GM19467 (cell line): ENCODE results near the gene BMP6.
A peak's percentile ranks its signal among the peaks of the same experiment; 100 is the strongest.

Experiments
- ATAC-seq: cut with Tn5 transposase; IDR thresholded peaks from one replicate; pipeline ENCODE4 v1.9.1; 2021; ENCODE audit warnings: mild to moderate bottlenecking, moderate library complexity; ENCODE audit not compliant: unreplicated experiment

Gene BMP6

DNA sequence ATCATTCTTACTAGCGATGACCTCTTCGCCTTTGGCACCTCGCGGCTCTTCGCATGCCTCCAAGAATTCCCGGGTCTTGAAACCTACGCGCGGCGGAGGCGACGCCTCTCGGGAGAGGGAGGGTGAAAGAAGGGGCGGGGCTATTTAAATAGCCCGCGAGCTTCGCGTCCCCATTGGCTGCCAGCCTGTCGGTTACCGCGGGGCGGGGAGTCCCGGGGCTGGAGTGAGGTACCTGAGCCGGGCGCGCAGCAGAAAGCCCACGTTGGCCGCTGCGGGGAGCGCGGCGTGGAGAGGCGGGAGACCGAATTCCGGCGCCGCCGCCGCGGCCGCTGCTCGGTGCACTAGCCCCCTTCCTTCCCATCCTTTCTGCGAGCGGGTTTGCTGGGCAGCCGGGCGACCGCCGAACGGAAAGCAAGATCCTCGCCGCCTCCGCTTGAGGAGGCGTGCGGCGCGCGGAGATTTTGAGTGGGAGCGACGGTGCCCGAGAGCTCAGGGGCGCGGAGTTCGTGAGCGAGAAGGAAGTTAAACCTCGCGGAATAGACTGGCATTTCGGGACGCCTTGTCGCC is at the start of gene BMP6:
TSS of gene BMP6 (plus strand) at position 251 of the 567 bp plus-strand sequence. CDS start 857 bp downstream, outside the sequence.
- peak; percentile 68 for ATAC-seq

DNA sequence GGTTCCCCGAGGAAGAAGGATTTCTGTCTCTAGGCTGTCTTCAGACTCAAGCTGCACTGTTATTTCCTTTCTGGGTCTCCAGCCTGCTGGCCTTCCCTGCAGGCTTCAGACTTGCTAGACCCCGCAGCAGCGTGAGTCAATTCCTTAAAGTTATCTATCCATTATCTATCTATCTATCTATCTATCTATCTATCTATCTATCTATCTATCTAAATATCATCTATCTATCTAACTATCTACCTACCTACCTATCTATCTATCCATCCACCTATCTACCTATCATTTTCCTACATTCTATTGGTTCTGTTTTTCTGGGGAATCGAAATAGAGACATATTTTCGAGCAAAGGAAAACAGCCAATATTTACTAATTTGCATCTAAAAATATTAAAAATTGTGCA is 48.7 kb upstream of the BMP6 start:
- no peak for ATAC-seq

DNA sequence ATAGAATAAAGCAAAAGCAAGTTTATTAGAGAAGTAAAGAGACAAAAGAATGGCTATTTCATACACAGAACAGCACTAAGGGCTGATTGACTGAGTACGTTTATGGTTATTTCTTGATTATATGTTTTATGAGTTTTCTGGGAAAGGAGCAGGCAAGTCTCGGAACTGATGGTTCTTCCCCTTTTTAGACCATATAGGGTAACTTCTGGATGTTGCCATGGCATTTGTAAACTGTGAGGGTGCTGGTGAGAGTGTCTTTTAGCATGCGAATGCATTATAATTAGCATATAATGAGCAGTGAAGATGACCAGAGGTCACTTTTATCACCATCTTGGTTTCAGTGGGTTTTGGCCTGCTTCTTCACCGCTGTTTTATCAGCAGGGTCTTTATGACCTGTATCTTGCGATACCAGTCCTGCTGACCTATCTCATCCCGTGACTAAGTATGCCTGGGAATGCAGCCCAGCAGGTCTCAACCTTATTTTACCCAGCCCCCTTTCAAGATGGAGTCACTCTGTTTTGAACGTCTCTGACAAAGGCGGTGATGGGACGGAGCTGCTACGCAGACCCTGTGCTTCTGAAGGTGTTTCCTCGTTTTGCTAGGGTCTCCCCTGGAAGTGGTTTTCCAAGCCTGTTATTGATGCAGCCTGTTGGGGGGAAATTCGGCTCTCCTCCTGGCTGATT is 45.4 kb upstream of the BMP6 start:
- no peak for ATAC-seq

DNA sequence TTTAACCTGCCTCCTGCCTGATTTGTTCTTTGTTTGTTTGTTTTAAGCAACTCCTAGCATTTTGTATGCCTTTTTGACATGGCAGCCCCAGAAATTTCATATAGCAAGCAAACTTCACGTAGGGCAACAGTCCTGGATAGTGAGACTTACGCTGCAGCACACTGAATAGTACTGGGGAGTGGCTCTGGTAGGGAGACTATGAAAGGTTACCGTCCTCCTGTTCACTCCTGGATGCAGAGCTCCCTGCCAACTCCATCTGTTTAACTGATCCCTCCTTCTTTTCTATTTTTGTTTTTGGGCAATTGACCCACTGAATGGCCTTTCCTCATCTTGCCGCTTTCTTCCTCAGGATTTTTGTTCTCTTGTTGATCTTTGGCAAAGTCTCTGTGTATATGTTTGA is 44.5 kb upstream of the BMP6 start:
- no peak for ATAC-seq

DNA sequence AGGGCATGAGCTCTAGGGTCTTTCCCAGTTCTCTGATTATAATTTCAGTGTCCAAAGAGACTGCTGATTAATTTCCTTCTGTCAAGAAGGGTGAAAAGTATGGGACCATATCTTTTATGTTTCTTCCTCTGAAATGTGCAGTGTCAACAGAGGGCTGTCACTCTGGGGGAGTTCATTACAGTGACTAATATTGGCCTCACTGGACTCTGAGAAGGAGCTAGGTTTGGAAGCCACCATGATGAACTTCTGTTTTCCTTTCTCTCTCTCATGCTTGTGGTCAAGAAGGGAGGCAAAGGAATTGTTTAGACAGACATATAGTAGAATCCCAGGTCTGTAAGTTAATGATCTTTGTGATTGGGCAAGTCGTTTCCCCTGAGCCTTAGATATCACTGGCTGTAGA is 41.8 kb upstream of the BMP6 start:
- no peak for ATAC-seq

DNA sequence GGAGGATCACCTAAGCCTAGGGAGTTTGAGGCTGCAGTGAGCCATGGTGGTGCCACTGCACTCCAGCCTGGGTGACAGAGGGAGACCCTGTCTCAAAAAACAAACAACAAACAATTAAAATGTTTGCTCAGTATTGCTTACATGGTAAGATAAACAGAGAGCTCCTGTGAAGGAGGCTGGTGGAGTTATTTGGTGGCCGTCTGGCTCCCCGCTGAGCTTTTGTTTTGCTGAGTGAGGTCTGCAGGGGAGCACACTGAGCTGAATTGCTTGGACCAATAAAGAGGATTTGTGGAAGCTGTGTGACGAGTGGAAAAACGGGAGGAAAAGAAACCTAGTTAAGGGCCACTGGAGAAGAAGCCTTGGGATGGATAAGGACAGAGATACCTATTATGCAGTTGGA is 41.1 kb upstream of the BMP6 start:
- no peak for ATAC-seq

DNA sequence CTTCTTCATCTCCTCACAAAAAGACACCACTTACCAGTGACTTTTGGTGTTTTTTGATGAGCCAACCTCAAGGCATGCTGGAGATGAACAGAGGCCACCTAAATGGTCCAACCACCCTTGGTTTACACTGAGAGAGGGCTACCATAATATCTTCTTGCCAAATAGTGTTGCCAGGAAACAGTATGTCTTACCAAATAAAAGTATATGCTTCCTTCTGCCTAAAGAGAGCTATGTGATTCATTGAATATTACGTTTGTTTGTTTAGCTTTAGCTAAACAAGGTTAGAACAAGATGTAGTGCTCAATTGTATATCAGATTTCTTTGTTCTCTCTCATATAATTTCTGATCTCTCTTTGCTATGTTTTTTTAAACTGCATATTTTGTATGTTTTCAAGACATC is 40.6 kb upstream of the BMP6 start:
- no peak for ATAC-seq

DNA sequence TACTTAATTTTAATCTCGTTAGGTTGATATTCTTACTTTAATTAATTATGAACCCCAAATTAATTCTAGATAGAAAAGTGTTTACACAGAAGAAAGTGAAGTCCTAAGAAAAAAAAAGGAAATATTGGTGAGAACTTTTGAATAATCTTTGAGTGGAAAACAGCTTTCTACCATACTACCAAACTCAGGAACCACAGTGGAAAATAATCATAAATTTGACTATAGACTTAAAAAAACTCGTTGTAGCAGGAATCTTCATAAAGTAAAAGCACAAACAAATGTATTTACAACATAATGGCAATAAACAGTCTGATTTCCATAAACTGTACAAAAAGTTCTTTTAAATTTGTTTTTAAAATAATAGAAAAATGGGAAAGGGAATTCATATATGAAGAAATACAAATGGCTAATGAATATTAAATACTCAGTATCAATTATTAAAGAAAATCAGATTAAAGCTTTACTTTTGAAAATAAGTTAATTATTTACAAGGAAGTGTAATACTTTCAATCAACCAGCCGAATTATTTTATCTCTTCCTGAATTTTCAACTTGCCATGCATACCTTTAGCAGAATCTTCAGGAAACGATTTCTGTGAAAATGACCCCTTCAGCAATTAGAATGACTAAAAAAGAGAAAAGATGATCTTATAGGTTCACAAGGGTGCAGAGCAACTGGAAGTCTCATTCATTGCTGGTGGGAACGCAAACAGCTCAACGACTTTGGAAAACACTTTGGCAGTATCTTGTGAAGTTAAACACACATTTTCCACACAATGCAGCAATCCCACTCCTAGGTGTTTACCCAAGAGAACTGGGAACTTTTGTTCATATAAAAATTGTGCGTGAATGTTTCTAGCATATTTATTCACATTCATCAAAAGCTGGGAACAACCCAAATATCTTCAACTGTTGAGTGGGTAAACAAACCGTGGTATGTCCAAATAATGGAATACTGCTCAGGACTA is 38.5 kb upstream of the BMP6 start:
- ATAC-seq = no peak

DNA sequence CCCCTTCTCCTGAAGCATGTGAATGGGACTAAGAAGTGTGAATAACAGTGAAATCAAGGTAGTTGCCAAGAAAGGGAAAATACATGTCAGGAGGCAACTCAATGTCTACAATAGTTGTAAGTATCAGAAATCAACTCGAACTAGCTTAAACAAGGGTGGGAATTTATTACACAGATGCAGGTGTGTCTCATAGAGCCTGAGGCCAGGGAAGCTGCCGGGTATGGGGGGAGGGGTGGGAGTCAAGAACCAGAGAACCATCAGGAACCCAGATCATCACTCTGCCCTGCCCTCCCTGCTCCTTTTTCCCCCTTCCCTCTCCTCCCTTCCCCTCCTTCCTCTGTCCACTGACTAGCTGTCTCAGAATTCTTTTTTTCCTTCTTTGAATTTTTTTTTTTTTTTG is 34.9 kb upstream of the BMP6 start:
- no peak for ATAC-seq

DNA sequence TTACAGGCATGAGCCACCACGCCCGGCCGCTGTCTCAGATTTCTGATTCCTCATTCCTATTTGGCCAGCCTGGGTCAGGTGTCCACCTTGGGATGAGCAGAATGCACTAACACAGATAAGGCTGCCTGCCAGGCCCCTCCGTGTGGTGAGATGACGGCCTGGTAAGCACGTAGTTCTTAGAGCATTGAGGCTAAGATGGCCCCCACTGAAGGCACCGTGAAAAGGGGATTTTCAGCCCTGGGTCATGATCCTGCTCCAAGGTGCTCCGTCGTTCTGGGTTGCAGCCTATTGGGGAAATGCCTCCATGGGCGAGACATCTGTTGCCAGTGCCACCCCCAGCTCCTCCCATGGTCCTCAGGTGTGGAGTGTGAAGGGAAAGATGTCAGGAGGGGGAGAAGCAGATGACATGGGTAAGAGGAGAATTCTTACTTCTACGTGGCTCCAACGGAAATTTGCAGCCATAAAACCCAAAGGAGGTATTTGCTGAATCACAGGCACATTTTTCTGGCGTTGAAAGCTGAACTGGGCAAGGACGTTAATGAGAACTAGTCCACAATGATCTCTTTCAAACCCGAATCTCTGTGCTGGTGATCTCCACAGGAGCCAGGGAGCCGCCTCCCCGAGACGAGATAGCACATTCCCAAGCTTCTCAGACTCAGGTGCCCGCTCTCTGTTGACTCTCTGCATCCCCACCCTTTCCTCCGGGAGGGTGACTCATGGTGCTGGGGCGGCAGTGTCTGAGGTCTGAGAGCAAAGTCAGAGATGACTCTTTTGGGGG is 34.0 kb upstream of the BMP6 start:
- no peak for ATAC-seq

DNA sequence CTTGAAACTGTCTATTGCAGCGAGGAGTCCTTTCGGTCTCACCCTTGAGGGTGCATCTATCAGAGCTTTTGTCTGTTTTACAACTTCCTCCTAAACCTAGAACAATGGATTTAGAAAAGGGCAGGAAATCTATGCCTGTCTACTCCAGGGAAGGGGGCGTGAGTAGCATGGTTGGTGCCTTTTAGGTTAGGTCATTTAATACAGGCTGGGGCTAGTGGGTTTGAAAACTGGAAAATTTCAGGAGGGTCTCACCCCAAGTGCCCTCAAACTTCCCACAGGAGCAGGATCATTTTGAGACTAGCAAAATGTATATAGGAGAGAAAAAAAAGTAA is 33.5 kb upstream of the BMP6 start:
- ATAC-seq = no peak

DNA sequence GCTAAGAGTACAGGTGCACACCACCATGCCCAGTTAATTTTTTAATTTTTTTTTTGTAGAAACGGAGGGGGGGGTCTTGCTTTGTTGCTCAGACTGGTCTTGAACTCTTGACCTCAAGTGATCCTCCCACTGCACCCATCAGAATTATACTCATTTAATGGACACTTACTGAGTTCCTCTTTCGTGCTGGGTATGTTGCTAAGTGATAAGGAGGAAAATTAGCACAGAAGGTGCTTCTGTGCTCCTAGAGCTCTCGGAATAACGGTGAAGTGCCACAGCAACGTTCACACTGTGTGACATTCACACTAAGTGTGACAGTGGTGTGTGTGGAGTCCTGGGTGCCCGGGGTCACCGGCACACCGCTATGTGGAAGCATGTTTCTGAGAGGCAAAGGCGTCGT is 32.1 kb upstream of the BMP6 start:
- ATAC-seq = no peak

DNA sequence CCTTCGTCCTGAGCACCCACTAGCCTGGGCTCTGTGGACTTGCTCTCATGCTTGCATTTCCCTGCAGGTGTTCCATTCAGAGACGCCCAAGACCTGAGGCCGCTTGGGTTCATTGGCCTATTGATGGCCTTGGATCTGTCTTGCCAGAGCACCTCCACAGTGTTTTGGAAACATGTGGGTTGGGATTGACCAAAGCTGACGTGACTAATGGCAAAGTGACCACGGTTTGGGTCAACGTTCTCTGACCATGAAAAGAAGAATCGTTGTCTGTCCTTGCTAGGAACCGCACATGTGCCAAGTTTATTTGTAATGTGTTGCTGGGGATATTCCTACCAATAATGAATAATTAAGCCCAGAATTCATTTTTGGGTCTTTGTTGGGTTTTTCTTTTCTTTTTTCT is 29.8 kb upstream of the BMP6 start:
- ATAC-seq = no peak

DNA sequence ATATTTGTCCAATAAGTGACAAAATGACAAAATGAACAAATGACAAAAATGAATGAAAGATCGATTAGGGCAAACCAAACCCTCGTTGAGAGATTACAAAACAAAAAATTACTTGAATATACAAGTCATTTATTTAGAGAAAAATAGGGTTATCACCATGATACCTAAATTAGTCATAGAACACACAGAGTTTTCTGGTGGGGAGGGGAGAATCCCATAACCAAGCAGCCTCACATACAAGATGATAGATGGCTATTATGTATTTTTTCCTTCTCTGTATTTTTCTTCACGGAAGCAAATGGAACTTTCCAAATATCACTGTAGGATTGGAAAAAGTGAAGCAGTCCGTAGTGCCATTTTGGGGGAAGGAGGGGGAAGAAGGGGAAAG is 28.5 kb upstream of the BMP6 start:
- no peak for ATAC-seq

DNA sequence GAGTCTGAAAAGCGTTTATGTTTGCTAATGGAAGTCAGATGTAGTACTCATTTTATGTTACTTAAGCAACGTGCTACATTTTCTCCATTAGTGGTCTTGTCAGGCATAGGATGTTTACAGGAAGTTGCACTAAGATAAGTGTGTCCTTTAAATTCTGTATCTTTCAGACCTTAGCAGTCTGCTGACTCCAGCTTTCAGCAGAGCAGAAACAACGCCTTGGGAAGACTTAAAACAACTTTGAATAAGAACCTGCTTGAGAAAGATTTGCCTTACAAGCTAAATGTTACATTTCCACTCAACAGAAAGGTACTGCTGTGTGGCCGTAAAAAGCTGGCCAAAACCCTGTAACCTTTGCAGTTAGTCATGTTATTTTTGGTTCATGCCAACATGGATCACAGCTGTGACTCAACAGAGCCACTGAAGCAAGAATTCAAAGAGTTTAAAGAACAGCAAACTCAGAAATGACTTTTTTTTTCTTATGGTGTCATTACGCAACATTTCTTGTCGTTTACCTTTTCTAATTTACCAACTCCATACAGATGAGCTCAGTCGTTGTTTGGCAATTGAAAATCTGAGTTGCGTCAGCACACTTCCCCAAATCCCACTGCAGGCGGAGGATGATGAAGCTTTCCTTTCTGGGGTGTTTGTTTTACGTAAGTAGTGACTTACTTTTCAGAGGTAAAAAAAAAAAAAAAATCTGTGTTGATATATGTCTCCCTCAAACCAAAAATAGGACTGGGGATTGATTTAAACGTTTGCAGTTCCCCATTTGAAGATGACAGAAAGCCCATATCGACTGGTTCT is 27.9 kb upstream of the BMP6 start:
- ATAC-seq = no peak

DNA sequence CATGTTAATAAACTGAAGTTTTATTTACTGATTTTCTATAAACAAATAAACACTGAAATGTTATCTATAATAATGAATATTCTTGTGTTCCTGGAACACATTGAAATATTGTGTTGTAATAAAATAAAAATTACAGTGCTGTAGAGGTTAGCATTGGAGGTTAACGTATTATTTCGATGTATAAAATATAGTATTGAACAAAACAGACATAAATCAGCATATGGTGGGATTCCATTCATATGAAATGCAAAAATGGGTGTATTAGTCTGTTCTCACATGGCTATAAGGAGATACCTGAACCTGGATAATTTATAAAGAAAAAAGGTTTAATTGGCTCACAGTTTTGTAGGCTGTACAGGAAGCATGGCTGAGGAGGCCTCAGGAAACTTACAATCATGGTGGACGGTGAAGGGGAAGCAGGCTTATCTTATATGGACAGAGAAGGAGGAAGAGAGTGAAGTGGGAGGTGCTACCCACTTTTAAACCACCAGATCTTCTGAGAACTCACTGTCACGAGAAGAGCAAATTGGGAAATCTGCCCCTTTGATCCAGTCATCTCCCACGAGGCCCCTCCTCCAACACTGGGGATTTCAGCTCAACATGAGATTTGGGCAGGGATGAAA is 24.6 kb upstream of the BMP6 start:
- no peak for ATAC-seq

DNA sequence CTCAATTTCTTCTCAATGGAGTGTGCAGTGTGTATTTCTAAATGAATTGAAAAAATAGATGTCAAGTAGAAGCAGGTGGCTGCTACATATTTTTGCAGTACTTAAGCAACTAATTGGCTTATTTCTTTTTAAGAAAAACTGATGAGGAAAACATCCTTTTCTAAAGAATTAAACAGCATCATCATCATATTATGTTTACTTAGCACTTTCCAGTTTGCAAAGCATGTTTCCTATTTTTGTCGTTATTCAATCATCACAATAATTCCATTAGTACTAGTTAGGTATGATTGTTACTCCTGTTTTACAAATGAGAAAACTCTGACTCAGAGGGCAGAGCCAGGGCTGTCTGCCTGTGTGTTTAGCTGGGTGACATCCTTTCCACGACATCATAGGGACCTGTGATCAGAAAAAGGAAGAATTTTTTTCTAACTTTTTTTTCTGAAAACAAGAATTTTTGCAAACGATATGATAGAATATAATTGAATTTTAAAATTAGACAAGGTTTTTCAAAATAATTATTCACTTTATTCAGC is 22.7 kb upstream of the BMP6 start:
- no peak for ATAC-seq

DNA sequence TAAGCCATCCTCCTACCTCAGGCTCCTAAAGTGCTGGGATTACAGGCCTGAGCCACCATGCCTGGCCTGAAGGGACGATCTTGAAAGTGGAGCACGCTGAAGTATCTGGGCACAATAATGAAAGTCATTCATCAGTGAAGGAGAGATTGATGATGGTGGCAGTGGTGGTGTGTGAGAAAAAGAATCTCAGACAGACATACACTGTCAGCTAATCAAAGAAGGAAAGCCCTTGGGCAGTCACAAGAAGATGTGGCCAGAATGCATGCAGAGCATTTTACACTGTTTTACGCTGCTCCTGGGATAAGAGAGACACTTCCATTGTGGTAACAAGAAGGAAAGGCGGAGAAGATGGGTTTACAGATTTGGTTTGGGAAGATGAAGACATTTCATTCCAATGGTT is 20.4 kb upstream of the BMP6 start:
- ATAC-seq = no peak

DNA sequence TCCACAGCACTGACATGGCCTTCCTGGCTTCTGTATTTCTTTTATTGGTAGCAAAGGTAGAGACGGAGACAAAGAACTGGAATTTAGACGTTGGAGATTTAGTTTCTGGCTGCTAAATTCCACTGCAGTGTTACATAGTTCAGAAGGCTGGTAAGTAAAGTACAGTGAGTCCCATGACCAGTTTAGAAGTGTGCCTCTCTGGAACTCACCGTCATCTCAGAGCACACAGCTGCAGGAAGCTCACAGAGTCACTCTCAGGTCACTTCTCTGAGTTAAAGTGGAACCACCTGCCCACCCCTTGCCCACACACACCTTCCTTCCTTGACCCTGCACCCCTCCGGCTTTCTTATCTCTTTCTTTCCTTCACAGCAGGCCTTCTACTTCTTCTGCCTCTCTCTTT is 19.6 kb upstream of the BMP6 start:
- ATAC-seq = no peak

DNA sequence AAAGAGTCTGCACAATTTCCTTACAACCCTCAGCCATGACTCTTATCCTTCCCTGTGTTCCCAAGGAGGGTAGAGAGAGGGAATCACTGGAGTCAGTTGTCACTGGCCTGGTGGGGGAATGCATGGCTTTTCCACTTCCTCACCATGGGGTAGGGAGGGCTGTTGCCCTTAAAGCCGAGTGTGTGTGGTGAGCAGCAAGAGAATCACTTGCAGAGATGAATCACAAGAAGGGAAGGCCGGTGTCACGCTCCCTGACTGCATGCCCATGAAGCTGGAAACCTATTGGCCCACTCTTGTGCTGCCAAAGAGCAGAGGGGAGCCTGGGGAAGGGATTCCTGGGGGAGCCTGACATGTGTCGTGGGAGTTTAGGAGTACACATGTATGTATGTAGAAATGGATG is 18.1 kb upstream of the BMP6 start:
- no peak for ATAC-seq
